NCI-H1436 treated with DMSO at 0.1 percent for 48 hours (cell line): ENCODE measurements around the gene GSS.

Experiments used
- DNase-seq: peaks from one replicate; lab custom pipeline; 2025; lab: John Stamatoyannopoulos, UW

GSS gene

DNA sequence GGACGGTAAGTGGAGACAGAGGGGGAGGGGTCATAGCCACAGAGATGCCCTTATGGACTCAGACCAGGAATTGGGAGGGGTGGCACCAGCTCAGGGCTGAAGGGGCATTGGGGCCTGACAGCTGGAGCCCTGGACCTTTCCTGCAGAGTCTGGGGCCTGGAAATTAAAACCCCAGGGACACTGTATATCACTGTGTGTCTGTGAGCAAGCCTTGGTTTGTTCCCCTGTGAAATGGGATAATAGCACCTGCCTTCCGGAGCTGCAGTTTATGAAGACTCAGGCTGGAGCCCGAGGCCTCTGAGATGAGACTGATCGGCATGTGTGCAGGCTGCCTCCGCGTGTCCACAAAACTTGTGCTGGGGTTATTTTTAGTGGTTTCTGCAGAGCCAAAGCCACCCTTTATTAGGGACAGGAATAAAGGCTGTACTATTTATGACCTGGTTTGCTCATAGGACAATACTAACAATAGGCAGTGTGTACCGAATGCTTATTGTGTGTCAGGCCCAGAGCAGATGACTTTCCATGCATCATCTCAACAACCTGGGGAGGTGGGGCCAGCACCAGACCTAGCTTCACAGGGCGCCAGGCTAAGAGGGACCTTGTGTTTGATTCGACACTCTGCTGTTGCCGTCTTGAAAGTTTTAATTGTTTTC lies 22.6 kb upstream of the GSS start:
- no peak for DNase-seq

DNA sequence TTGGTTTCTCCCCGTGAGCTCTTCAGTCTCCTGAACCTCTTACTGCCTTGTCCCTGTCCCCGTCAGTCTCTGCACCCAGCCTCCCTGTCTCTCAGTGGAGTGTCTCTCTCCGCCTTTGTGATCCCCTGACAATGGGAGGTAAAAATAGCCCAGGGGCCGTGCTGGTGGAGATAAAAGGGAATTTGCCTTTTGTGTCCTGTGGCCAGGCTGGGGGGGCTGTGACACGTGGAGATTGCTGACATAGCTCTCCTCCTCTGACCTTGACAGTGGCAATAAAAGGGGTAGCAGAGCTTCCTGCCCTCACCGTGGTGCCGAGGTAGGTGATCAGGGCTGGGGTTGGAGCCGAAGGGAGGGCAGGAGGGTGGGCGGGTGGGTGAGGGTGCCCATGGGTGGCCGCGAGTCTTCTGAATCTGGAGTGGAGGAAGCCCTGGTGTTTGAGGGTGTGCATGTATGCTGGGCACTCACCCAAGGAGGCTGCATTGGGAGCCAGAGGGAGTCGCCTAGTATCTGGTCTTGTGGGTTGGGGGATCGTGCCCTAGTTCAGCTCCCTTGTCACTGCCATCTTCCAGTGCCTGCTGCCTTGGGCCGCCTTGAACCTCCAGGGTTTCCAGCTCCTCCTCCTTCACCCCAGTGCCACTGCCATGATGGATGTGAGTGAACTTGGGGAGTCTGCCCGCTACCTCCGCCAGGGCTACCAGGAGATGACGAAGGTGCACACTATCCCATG lies 21.9 kb upstream of the GSS start:
- DNase-seq, result no peak

DNA sequence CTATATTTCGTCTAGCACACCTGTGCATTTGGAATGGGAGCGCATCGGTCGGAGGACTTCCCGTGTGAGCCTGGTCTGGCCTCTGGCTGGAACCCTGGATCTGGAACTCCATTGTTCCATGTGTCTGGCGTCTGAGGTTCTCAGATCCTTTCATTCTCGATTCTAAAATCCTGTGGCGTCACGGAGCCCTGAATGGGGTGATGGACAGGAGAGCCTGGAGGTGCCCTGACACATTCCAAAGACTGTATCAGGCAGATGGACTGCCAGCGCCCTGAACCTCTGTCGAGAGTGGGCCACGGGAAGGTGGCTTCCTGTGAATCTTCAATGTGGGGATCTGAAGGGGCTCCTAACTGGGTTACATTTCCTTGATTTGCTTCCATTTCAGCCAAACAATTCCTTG lies 20.7 kb upstream of the GSS start:
- DNase-seq, result no peak

DNA sequence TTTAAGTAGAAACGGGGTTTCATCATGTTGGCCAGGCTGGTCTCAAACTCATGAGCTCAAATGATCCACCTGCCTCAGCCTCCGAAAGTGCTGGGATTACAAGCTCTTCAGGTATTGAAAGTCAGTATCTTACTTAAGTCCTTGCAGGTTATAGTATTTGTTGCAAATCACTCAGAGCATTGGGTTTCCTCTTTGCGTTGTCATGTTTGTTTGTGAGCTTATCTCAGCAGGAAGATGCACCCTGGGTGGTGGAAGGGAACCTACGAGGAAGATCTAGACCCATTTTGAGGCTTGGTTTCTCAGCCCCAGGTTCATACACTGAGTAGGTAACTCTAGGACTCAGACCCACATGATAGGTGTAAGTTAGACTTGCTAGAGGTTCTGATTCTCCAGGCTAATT lies 18.6 kb upstream of the GSS start:
- no peak for DNase-seq

DNA sequence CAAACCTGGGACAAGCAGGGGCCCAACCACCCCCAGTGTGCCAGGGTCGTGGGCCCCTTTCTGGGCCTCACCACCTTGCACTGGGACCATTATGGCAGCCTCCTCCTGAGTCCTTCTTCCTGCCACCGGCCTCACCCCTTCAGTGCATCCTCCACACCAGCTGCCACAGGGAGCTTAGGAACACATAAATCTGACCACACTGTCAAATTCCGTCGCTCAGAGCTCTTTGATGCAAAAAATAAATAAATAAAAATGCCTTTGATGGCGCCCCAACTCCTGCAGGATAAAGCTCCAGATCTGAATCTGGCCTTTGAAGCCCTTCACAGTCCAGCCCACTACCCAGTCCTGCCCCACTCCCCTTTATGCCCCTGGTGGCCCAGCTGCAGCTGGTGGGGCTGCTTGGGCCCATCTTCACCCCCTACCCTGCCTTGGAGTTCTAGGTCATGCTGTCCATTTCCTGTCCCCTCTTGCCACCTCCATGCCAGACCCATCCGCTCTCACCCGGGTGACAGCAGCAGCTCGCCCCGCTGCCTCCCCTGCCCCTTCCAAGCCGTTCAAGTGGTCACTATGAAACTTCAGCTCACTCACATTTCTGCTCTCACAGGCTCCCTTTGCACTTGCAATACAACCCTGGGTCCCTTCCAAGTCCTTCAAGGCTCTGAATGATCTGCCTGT lies 16.1 kb upstream of the GSS start:
- no peak for DNase-seq

DNA sequence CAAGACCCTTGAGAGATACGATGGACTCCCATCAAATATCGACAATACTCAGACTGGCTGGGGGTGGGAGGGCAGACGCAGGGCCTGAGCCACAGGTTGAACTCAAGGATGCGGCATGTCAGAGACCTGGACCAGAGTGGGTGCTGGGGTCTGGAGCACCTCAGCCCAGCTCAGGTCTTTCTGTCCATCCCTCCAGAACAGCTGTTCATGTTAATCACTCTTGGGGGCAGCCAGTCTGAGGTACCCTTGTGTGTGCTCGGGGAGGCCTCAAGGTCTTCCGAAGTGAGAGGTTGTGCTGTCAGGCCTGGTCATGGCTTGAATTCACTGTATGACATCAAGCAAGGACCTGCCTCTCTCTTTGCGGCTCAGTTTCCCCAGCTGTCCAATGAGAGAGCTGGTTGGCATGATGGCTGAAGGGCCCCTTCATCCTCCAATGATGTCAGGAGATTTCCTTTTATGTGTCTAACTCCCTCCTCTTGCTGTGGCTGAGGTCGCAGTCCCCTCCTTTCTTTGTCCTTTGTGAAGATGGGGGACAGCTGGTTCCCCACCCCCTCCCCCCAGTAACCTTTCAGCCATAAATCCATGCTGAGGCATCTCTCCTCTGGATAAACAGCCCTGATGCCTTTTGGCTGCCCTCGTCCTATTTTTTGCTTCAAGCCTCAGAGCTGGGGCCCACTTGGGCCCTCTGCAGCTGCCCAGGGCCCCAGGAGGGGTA lies 15.4 kb upstream of the GSS start:
- DNase-seq, result no peak

DNA sequence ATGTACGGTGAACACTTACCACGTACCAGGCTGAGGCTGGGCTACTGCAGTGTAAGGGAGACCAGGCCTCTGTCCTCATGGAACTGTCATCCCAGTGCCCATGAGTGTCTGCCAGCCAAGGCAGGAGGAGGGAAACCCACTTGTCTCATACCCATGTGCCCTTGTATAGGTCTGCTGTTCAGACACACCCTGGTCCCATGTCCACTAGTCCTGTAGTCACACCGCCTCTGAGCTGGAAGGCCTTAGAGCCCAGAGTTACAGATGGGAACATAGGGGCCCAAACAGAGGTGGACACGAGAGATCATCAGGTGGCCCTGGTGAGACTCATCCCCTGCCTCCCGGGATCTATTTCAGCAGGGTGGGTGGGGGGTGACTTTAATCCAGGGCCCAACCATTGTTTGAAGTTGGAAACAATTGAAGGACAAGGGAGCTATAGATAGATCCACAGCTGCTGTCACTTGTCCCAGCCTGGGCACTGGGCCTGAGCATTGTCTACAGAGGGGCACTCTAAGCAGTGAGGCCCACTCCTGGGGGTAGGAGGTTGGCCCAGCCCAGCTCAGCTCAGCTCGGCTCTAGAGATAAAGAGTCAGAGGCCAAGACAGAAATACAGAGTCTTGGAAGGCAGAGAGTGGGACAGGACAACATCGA lies 14.7 kb upstream of the GSS start:
- no peak for DNase-seq

DNA sequence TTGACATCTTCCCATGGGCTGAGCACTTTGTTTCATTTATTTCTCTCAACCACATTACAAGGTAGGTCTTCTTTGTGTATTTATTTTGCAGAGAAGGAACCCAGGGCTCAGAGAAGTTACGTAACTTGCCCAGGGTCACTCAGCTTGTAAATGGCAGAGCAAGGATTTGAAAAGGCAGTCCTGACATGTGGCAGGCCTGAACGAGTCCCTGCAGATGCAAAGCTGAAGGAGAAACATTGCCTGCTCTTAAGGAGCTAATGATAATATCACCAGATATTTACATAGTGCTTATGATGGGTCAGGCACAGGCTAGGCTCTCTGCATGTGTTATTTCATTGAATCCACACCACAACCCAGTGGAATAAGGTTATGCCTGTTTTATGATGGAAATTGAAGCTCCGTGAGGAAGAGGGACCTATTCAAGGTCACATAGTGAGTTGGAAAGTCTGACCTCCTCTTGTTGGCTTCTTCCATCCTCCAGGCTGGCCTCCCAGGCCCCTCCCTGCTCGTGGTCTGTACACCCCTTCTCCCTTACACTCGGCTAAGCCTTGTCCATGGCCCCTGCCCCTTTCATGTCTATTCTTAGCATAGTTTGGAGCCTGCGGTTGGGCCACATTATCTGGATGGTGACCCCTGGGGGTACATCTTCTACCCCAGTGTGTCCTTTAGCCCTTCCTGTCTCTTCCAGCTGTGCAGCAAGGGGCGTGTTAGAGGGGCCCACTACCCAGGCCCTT lies 12.6 kb upstream of the GSS start:
- no peak for DNase-seq

DNA sequence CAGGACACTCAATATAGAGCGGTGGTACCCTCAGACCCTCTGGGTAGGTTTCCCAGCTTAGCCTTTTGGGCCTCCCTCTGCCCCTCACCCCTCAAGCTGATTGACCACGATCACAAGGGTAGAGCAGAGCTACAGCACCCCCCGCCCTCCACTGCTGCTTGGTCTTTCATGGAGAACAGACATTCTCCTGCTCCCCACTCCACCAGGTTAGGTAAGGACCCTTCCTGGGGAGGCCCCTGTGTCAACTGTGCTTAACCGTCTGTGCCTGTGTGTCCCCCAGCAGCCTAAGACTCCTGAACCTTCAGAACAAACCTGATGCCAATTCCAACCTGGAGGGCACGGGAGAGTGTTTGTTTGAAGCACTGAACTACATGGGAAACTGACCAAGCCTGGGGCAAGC lies 11.8 kb upstream of the GSS start:
- no peak for DNase-seq

DNA sequence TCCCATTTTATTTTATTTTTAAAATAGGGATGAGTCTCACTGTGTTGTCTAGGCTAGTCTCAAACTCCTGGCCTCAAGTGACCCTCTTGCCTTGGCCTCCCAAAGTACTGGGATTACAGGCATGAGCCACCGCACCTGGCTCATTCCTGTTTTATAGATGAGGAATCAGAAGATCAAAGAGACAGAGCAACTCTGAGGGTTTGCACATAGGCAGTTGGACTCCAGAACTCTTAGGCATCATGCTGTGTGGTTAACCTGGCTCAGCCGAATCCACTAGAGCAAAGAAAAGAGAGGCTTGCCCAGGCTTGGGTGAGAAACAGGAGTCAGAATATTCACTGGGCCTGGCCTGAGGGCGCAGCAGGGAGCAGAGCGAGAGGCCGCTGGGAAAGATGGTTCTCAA lies 9.4 kb upstream of the GSS start:
- DNase-seq, result no peak

DNA sequence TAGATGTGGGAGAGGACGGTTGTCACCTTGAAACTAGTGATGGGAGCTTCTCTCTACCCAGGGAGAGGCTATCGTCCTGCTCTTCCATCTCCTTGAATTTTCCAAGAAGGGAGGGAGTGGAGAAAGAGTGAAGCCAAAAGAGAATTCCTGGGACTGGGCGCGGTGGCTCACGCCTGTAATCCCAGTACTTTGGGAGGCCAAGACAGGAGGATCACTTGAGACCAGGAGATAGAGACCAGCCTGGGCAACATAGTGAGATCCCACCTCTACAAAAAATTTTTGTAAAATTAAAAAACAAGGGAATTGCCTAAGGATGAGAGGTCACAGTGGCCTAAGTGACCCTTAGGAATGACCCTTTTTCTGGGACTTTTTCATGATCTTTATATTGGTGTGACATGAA lies 8.9 kb upstream of the GSS start:
- no peak for DNase-seq

DNA sequence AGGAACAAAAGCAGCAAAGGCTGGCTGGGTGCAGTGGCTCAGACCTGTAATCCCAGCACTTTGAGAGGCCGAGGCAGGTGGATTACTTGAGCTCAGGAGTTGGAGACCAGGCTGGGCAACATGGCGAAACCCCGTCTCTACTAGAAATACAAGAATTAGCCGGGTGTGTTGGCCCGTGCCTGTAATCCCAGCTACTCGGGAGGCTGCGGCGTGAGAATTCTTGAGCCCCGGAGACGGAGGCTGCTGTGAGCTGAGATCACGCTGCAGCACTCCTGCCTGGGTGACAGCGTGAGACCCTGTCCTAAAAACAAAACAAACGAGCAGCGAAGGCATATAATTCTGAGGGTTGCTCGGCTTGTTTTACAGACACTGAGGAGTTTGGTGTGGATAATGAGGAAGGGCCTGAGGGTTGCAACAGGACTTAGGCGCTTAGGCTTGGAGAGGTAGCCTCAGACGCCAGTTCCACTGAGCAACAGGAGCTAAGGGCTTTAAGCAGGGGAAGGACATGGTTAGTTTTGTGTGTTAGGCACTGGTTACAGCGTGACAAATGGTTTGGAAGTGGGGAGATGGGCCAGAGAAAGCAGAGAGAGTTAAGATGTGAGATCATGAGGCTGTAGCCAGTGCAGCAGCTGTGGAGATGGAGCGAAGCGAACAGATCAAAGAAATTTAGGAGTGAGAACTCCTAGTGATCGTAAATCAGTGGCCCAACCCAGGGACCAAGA lies 1.3 kb upstream of the GSS start:
- no peak for DNase-seq

DNA sequence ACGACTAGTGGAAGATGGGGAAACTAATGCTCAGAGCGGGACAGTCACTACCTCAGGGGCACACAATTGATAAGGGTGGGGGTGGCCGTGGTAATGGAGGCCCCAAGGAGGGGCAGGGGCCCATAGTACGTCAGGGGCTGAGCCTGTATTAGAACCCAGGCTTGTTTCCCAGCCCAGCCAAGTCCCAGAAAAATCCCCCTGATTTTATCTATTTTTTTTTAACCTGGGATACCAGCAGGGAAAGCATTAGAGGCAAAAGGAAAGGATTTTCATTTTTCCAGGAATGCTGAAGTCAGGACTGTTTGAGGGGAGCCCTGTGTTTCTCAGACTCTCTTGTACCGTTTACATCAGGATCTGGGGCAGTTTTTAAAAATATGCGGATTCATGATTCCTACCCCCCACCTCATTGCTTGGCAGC lies 444 bp upstream of the GSS start:
- no peak for DNase-seq

DNA sequence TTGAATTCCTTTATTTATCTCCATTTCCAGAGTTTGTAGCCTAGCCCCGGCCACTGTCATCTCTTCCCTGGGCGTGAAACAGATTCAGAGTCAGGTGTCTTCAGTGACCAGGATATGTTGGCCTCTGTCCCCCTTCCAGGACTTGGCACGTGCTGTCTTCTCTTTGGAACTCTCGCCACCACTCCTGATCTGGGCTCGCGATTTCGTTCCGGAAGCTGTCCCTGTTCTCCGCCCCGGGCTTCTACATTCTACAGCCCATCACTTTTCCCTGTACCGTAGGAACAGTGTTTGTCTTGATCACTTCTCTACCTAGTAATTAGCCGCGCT lies 739 bp downstream of the GSS start:
- no peak for DNase-seq

DNA sequence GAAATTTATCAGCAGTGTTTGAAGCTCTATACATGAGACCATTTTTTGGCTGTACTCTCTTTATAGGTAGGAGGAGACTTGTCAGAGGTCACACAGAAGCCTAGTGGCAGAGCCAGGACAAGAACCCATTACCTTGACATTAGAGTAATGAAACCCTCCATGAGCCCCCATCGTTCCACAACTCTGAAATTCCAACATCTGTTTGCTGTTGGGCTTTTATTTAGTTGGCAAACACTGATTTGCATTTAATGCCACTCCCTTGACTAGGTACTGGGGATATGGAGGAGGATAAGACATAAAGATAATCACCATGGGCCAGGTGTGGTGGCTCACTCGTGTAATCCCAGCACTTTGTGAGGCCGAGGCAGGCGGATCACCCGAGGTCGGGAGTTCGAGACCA lies 1.6 kb downstream of the GSS start:
- DNase-seq, result no peak

DNA sequence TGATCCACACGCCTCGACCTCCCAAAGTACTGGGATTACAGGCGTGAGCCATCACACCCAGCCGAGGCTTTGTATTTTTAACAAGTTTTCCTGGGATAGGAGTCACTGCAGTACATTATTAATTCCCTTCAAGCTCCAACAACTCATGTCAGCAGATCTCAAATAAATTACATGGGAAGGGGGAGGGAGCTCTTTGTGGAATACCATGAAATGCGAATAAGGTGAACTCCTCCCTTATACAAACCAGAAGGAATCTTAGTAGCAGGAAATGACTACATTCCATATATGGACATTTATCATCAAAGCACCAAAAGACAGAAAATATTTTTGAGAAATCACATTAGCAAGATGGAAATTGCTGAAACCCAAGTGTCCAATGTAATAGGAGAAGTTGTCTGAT lies 2.9 kb downstream of the GSS start:
- no peak for DNase-seq

DNA sequence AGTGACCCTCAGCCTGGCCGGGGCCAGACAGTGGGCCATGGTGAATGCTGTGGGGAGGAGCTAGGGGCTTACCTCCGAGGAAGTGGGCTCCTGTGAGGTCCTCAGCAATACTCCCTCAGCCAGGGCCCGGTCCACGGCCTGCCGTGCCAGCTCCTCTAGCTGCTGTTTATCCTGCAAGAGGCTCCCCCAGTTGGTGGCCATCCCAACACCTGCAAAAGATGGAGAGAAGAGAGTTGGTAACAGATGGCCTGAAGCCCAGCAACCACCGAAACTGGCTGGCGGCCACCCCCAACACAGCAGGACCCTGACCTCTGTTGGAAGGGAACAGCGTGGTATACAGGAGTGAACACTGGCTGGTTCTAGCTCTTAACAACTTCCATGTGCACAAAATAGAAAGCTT lies 4.0 kb downstream of the GSS start:
- no peak for DNase-seq

DNA sequence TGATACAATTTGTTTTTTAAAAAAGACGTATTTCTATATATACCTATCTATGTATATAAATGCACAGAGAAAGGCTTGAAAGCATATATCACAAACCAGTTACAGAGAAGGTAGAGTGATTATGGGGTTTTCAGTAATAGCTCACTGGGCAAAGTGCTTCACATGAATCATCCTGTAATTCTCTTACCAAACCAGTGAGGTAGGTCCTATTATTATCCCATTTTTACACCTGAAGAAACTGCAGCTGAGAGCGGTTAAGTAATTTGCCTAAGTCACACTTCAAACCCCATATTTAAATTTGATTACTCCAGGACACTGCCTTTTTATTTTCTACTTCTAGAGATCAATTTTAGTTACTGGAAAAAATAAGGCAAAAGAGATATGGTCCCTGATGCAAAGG lies 4.4 kb downstream of the GSS start:
- no peak for DNase-seq

DNA sequence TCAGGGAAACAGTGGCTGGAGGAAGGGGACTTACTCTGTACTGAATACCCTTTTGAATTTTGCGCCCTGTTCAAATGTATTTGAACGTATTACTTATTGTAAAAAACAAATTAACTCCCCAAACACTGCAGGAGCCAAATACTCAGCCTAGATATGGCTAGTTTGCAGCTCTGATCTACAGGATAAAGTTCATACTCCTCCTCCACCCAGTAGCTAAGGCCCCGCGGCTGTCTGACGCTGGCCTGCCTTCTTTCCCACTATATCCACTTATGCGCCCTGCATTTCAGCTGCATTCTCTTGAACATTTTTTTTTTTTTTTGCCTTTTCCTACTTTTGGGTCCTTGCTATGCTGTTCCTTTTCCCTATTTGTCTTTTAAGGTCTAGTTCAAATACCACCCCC lies 6.5 kb downstream of the GSS start:
- DNase-seq, result no peak

DNA sequence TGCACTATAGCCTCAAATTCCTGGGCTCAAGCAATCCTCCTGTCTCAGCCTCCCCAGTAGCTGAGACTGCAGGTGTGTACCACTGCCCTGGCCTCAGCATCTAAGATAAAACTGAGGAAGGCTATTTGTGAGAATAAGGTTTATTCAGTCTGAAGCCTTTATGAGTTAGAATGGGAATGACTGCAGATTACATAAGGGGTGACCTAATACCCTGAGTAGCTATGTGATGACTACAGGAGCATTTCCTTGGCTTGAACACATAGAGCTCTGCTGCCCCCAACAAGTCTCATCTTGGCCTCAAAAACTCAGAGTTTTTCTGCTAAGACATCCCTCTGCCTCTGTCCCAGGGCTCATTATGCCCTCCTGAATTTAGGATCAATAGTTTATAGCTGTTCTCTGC lies 7.6 kb downstream of the GSS start:
- no peak for DNase-seq

DNA sequence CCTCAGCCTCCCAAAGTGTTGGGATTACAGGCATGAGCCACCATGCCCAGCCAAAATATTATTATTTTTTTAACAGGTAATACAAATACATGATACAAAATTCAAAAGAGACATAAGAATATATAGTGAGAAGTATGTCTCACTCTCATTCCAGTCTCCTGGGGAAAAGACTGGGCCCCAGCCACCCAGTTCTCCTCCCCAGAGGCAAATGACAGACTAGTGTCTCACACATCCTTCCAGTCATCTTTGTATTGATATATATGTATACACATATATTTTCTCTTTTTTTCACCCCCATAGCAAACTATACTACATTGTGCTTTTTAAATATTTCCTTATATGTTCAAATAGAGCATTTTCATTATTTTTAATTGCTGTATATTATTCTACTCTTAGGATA lies 8.3 kb downstream of the GSS start:
- DNase-seq, result no peak
